OCI-M1 (cell line): ENCODE measurements around the gene NPTXR.
A peak's percentile ranks its signal among the peaks of the same experiment; 100 is the strongest.

Experiments used
- DNase-seq: peaks from one replicate; lab custom pipeline; 2025; lab: John Stamatoyannopoulos, UW

NPTXR gene

GRCh38 chr22:38853196-38853651, 9.4 kb upstream of the NPTXR start:
- no peak for DNase-seq

GRCh38 chr22:38852522-38852921, 8.7 kb upstream of the NPTXR start:
- no peak for DNase-seq

- no peak for DNase-seq
Measured at GRCh38 chr22:38850941-38851849, 7.4 kb upstream of the NPTXR start.

- DNase-seq, result no peak
Measured at GRCh38 chr22:38850399-38850798, 6.6 kb upstream of the NPTXR start.

GRCh38 chr22:38849811-38850210, 6.0 kb upstream of the NPTXR start:
- no peak for DNase-seq

- no peak for DNase-seq
Measured at GRCh38 chr22:38846412-38846811, 2.6 kb upstream of the NPTXR start.

GRCh38 chr22:38845004-38845740, 1.3 kb upstream of the NPTXR start:
- DNase-seq, result no peak

- peak; percentile 42 for DNase-seq
Measured at GRCh38 chr22:38844315-38845003, 631 bp upstream of the NPTXR start.

GRCh38 chr22:38843201-38843656, 599 bp downstream of the NPTXR start:
- DNase-seq, result no peak

GRCh38 chr22:38842512-38843200, 1.2 kb downstream of the NPTXR start:
- no peak for DNase-seq

GRCh38 chr22:38841635-38842034, 2.2 kb downstream of the NPTXR start:
- no peak for DNase-seq

- no peak for DNase-seq
Measured at GRCh38 chr22:38841211-38841610, 2.6 kb downstream of the NPTXR start.

- DNase-seq, result no peak
Measured at GRCh38 chr22:38840129-38840528, 3.7 kb downstream of the NPTXR start.

- DNase-seq, result no peak
Measured at GRCh38 chr22:38839686-38840085, 4.1 kb downstream of the NPTXR start.

GRCh38 chr22:38837414-38837928, 6.4 kb downstream of the NPTXR start:
- DNase-seq, result peak; percentile 32

GRCh38 chr22:38835888-38836301, 7.9 kb downstream of the NPTXR start:
- no peak for DNase-seq

- no peak for DNase-seq
Measured at GRCh38 chr22:38834991-38835390, 8.8 kb downstream of the NPTXR start.

- DNase-seq, result no peak
Measured at GRCh38 chr22:38834215-38834953, 9.4 kb downstream of the NPTXR start.

- DNase-seq, result no peak
Measured at GRCh38 chr22:38833061-38833460, 10.8 kb downstream of the NPTXR start.
